GM21717 (cell line): ENCODE measurements around the gene ATP8A1.

Experiments
- ATAC-seq: cut with Tn5 transposase; IDR thresholded peaks from one replicate; pipeline ENCODE4 v1.9.1; 2021; ENCODE audit warnings: mild to moderate bottlenecking, moderate library complexity; ENCODE audit not compliant: unreplicated experiment

ATP8A1 gene

GRCh38 chr4:42574870-42575430, 82.0 kb downstream of the ATP8A1 start:
- no peak for ATAC-seq

GRCh38 chr4:42573249-42573648, 83.7 kb downstream of the ATP8A1 start:
- no peak for ATAC-seq

GRCh38 chr4:42570221-42570620, 86.7 kb downstream of the ATP8A1 start:
- ATAC-seq: no peak

DNA sequence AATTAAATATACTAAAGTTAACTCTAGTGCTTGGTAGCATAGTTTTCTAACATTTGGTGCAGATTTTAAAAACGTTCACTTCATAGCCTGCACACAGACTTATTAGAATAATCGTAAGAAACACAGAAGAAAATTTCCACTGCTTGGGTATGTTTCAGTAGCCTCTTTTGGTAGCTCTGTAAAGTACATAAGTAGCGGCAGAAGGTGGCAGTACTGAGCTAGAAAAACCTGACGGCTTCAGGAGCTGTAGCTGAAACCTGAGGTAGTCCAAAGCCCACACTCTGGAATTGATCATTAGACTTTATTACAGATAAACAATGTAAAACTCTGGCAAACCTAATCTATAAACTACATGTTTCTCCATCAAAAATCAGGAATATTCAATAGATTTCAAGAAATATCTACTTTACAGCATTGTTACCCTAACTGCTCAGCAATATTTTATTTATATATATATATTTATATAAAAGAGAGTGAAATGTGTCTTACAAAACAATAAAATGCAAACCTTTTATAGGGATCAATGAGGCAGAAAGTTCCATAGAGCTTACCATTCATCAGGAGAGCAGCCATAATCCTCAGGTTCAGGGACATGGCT, 88.2 kb downstream of the ATP8A1 start:
- ATAC-seq: peak; percentile 95

GRCh38 chr4:42566835-42567234, 90.1 kb downstream of the ATP8A1 start:
- no peak for ATAC-seq

DNA sequence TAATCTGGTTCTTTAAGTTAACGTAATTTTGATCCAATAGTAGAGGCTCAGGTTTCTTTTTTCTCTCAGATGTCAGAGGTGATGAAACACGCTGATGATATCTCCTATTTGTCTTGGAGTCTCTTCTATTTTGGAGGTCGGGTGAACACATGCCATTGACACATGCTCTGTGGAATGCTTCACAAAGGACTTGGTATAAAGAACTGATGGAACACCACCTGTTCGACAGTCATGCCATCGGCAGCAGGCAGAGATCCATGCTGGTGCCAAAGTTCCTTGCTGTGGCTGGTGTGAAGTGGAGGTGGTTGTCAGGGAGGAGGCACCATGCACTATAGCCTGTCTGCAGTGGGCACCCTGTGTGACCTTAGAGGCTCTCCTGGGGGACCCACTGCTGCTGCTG, 94.9 kb downstream of the ATP8A1 start:
- ATAC-seq: no peak

DNA sequence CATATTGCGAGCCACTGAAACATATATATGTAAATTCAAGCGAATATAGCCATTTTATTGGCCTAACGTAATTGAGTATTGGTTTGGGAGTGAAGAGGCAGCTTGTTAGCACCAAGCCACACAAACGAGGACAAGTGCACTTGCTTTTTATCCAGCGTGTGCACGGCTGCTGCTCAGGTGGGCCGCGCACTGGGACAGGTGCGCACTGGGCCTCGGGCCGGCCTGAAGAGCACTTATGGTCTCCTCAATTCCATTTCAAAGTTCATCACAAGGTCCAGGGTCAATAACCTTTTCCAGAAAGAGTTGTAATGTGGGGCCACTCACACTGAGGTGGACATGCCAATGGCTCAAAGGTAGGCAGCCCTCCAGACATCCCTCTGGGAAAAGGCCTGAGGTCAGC, 95.9 kb downstream of the ATP8A1 start:
- no peak for ATAC-seq

- ATAC-seq: no peak
These were observed 96.4 kb downstream of the ATP8A1 start for GRCh38 chr4:42560467-42560861.

GRCh38 chr4:42558156-42558555, 98.7 kb downstream of the ATP8A1 start:
- ATAC-seq: no peak

GRCh38 chr4:42555828-42556227, 101.1 kb downstream of the ATP8A1 start:
- no peak for ATAC-seq

DNA sequence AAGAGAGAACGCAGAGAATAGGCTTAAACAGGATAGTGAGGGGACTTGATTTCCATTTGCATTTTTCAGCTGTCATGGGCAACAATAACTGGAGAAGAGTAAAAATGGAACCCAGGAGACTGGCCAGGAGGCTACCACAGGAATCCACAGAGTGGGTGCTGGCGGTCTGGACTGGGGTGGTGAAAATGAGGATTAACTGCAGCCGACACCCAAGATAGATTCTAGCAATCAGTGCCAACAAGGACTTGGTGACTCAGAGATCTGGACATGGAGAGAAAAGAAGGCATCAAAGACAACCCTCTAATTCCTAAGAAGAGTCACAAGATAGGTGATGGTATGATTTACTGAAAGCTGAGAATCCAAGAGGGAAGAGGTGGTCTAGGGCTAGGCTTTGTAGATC, 102.8 kb downstream of the ATP8A1 start:
- no peak for ATAC-seq

- no peak for ATAC-seq
These were observed 107.0 kb downstream of the ATP8A1 start for GRCh38 chr4:42549896-42550295.

GRCh38 chr4:42547805-42548204, 109.1 kb downstream of the ATP8A1 start:
- no peak for ATAC-seq

GRCh38 chr4:42543762-42544161, 113.1 kb downstream of the ATP8A1 start:
- no peak for ATAC-seq

GRCh38 chr4:42543126-42543525, 113.8 kb downstream of the ATP8A1 start:
- ATAC-seq: no peak

DNA sequence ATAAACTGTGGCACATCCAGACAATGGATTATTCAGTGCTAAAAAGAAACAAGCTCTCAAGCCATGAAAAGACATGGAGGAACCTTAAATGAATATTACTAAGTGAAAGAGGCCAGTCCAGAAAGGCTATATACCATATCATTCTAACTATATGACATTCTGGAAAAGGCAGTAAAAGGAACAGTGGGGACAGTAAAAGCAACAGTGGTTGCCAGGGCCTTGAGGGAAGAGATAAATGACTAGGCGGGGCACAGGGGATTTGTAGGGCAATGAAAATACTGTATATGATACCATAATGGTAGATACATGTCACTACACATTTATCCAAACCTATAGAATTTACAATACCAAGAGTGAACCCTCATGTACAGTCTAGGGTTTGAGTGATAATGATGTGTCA, 115.3 kb downstream of the ATP8A1 start:
- no peak for ATAC-seq

DNA sequence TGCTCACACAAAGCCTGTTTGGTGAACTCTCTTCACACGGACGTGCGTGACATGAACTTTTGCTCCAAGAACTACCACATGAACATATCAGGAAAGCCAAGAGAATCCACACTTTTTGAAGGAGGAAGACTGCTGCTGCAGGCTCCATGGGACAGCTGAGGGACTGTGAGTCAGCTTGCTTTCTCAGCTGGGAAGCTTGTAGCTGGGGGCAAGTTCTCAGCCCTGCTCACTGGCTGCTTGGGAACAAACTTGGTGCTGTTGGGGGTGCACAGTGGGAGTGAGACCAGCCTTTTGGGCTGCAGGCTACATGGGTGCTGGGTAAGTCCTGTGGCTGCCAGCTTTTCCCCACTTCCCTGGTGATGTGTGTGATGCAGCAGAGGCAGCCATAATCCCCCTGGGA, 123.9 kb downstream of the ATP8A1 start:
- no peak for ATAC-seq

DNA sequence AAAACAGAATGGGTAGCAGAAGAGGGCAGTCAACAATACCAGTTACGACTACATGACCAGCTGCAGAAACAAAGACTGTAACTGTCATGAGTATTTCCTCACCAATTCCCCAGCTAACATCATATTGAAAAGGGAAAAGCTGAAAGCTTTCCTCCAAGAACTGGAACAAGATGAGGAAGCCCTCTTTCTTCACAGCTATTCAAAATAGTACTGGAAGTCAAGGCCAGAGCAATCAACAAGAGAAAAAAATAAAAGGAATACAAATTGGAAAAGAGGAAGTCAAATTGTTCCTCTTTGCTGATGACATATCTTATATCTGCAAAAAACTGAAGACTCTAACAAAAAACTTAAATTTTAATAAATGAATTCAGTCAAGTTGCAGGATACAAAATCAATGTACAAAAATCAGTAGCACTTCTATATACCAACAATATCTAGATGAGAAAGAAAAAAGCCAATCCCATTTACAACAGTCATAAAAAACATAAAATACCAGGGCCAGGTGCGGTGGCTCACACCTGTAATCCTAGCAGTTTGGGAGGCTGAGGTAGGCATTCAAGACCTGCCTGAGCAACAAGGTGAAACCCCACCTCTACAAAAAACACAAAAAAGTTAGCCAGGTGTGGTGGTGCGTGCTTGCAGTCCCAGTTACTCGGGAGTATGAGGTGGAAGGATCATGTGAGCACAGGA, 125.4 kb downstream of the ATP8A1 start:
- ATAC-seq: no peak

GRCh38 chr4:42523066-42523718, 133.7 kb downstream of the ATP8A1 start:
- no peak for ATAC-seq

DNA sequence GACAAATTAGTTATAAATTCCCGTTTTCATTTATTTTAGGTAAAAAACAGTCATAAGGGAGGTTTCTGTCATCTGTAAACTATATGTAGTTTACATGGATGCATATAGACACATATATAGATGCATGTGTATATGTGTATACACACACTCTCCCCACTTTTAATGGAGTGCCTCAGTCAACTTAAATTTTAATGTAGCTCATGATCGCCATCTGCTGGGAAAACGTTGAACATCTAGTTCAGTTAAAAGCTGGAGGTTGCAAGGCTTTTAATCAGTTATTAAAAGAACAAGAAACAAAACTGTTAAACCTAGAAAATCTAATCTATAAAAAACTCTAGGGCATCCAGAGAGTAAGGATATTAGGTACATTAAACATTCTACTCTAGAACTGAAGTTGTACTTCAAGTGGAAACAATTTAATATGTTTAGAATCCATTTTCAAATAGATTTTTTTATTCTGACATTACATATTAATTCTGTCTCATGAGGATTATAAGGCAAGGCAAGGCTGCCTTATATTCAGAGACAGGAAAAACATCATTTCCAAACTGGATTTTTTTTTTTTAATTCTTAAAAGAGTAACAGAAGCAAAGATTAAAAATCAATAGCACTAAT, 137.0 kb downstream of the ATP8A1 start:
- no peak for ATAC-seq

DNA sequence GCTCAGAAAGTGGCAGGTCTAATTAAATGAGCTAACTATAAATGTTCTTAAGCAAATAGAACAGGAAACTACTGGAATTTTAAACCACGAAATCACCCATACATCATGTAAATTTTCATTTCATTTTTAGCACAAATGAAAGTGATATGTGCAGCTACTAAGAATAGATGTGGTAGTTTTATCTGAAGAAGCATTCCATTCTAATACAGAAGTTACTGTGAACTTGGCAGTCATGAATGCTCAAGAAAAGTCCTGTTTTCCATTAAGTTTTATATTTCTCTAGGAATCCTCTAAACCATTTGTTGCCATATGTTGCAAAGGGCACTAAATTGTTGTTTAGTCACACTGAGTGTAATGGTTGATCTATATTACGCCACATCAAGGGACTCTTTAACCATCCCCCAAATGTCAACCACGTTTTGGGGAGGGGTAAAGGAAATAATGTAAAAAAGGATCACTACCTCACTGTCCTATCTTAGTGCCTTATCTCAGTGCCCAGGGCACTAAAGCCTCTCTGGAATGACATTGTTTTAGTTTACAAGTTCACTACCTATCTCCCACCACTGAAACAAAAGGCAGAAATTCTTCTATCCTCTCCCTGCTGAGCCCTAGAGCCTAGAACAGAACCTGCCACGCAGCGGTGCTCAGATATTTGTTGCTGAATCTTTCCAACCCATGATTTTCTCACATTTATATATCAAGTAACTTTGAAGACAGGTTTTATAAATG, 141.6 kb downstream of the ATP8A1 start:
- ATAC-seq: no peak
